Thoracic aorta (tissue), 2 donors: ENCODE data around the gene PRR36. TPM values are rescaled to one million over a fixed set of nuclear protein-coding genes. Genes with fewer than 3 reads are reported as not detected.

Experiments used
- ATAC-seq: fragments of 150-250 bp; one replicate; pipeline ENCODE4 v1.8.0; 2017; ENCODE audit warnings: low read depth; ENCODE audit not compliant: insufficient number of reproducible peaks, low FRiP score
- DNase-seq: peaks from one replicate; pipeline ENCODE4 v3.0.0-alpha.2; 2020; ENCODE audit warnings: low spot score
- H3K27ac ChIP-seq, 2 donors: fragments of 200-600 bp; sonication (generic); 1 replicate in 1 of 2; 2 replicates in 1 of 2; pipeline ENCODE4 v1.5.1; 2016; ENCODE audit warnings: mild to moderate bottlenecking in 2 of 2, moderate library complexity in 2 of 2
- H3K27me3 ChIP-seq: fragments of 200-600 bp; sonication (generic); replicated peaks from 2 replicates; pipeline ENCODE4 v1.6.0; 2016; ENCODE audit warnings: mild to moderate bottlenecking; ENCODE audit not compliant: insufficient read depth
- H3K36me3 ChIP-seq: fragments of 200-600 bp; sonication (generic); one replicate; pipeline ENCODE4 v1.5.1; 2016
- H3K4me1 ChIP-seq, 2 donors: fragments of 200-600 bp; sonication (generic); 1 replicate in 1 of 2; 2 replicates in 1 of 2; pipeline versions ENCODE4 v1.5.1 to v1.6.0; 2016; ENCODE audit warnings: low read depth in 2 of 2, mild to moderate bottlenecking in 1 of 2; ENCODE audit not compliant: control insufficient read depth in 1 of 2
- H3K4me3 ChIP-seq: fragments of 200-600 bp; sonication (generic); 2 replicates; pipeline ENCODE4 v1.5.1; 2016; ENCODE audit warnings: mild to moderate bottlenecking
- H3K9me3 ChIP-seq: fragments of 200-600 bp; sonication (generic); 2 replicates; pipeline ENCODE4 v1.5.1; 2016
- CTCF ChIP-seq: fragments of 200-600 bp; sonication (generic); IDR thresholded peaks from one replicate; pipeline ENCODE4 v1.5.1; 2019; ENCODE audit warnings: antibody characterized with exemption
- total RNA-seq, 2 donors: library from RNA; depleted of rRNA; stranded (reverse); fragments of >200 nt; gene quantifications; one replicate each; pipeline versions ENCODE4 v1.1.0 to v1.2.3, GENCODE V29; 2016

Gene PRR36
- total RNA-seq, 2 donors from 2014 or later, result not detected

- no peak overlapping the region for H3K27ac ChIP-seq
- H3K4me3 ChIP-seq, result no peak overlapping the region
- DNase-seq (no peak), ATAC-seq (no peak)
- H3K36me3 ChIP-seq, result no peaks in the 10 kb centered on the region
- no peaks in the 10 kb centered on the region for H3K27me3 ChIP-seq
- peaks cover 4 to 6% of the 10 kb centered on the region in 2 donors for H3K4me1 ChIP-seq
- TF ChIP-seq CTCF, result no peak
- H3K9me3 ChIP-seq, result no peaks in the 10 kb centered on the region
These were observed 13.4 kb upstream of the PRR36 start for GRCh38 chr19:7887408-7888144.

- ATAC-seq (no peak), DNase-seq (no peak)
- no peaks in the 10 kb centered on the region for H3K27me3 ChIP-seq
- no peak for TF ChIP-seq CTCF
- peaks cover 4 to 6% of the 10 kb centered on the region in 2 donors for H3K4me1 ChIP-seq
- H3K36me3 ChIP-seq, result no peaks in the 10 kb centered on the region
- no peaks in the 10 kb centered on the region for H3K9me3 ChIP-seq
- H3K4me3 ChIP-seq, result no peak overlapping the region
- no peak overlapping the region for H3K27ac ChIP-seq
These were observed 11.6 kb upstream of the PRR36 start for GRCh38 chr19:7885818-7886217.

- H3K4me1 ChIP-seq, result peaks cover 4 to 6% of the 10 kb centered on the region in 2 donors
- no peak for TF ChIP-seq CTCF
These were observed 9.8 kb upstream of the PRR36 start for GRCh38 chr19:7883796-7884570.

GRCh38 chr19:7883105-7883504 is 8.9 kb upstream of the PRR36 start:
- no peak overlapping the region for H3K27ac ChIP-seq
- no peaks in the 10 kb centered on the region for H3K4me1 ChIP-seq
- DNase-seq, result no peak
- H3K4me3 ChIP-seq, result no peak overlapping the region
- no peaks in the 10 kb centered on the region for H3K36me3 ChIP-seq
- H3K27me3 ChIP-seq, result no peaks in the 10 kb centered on the region
- no peaks in the 10 kb centered on the region for H3K9me3 ChIP-seq
- ATAC-seq, result no peak
- TF ChIP-seq CTCF, result no peak

More at GRCh38 chr19:7883796-7884570, 9.8 kb upstream of the PRR36 start:
- Histone ChIP-seq H3K4me3 (no peak overlapping the region), H3K27me3 (no peaks in the 10 kb centered on the region), H3K36me3 (no peaks in the 10 kb centered on the region), H3K27ac (no peak overlapping the region), H3K9me3 (no peaks in the 10 kb centered on the region)
- ATAC-seq, result no peak
- no peak for DNase-seq

GRCh38 chr19:7881910-7882309 is 7.7 kb upstream of the PRR36 start:
- no peak for TF ChIP-seq CTCF
- H3K36me3 ChIP-seq, result no peaks in the 10 kb centered on the region
- no peaks in the 10 kb centered on the region for H3K9me3 ChIP-seq
- no peak overlapping the region for H3K27ac ChIP-seq
- H3K4me1 ChIP-seq, result no peaks in the 10 kb centered on the region
- no peaks in the 10 kb centered on the region for H3K27me3 ChIP-seq
- ATAC-seq, result no peak
- no peak for DNase-seq
- no peak overlapping the region for H3K4me3 ChIP-seq
